Tibial nerve (tissue), 4 donors: ENCODE measurements around the gene AHNAK2. TPM values are rescaled to one million over a fixed set of nuclear protein-coding genes. Genes with fewer than 3 reads are reported as not detected.
A peak's percentile ranks its signal among the peaks of the same experiment; 100 is the strongest.
"Not testable (repeated sequence)": the region's sequence is repeated elsewhere in the genome, so short reads cannot be mapped to it uniquely, and the experiment has no call there.

Experiments used
- DNase-seq, 2 donors: peaks; one replicate each; pipeline ENCODE4 v3.0.0-alpha.2; 2019; ENCODE audit warnings: low spot score in 2 of 2
- H3K27ac ChIP-seq, 4 donors: fragments of 200-600 bp; sonication (generic) in 3 of 4; one replicate each; pipeline ENCODE4 v1.5.1; 2017 to 2019; ENCODE audit warnings: mild to moderate bottlenecking in 1 of 4
- H3K27me3 ChIP-seq, 2 donors: fragments of 200-600 bp; sonication (generic) in 1 of 2; one replicate each; pipeline versions ENCODE4 v1.5.1 to v1.6.0; 2017 to 2019
- H3K36me3 ChIP-seq, 3 donors: fragments of 200-600 bp; sonication (generic); one replicate each; pipeline ENCODE4 v1.5.1; 2018 to 2019
- H3K4me1 ChIP-seq, 4 donors: fragments of 200-600 bp; sonication (generic) in 3 of 4; one replicate each; pipeline ENCODE4 v1.5.1; 2017 to 2019
- H3K4me3 ChIP-seq, 4 donors: fragments of 200-600 bp; sonication (generic) in 3 of 4; one replicate each; pipeline ENCODE4 v1.5.1; 2017 to 2019; ENCODE audit warnings: mild to moderate bottlenecking in 1 of 4, moderate library complexity in 1 of 4
- H3K9me3 ChIP-seq, 4 donors: fragments of 200-600 bp; sonication (generic) in 3 of 4; one replicate each; pipeline ENCODE4 v1.5.1; 2017 to 2019
- CTCF ChIP-seq, 5 experiments: fragments of 200-600 bp in 3 of 5; fragments of 450-650 bp in 2 of 5; sonication (generic) in 3 of 5; IDR thresholded peaks; one replicate each; pipeline ENCODE4 v1.5.1; 2016 to 2019; ENCODE audit warnings: antibody characterized with exemption in 5 of 5, mild to moderate bottlenecking in 3 of 5, moderate library complexity in 2 of 5
- EP300 ChIP-seq, 2 donors: sonication (generic); formaldehyde crosslinking; IDR thresholded peaks; one replicate each; pipeline ENCODE4 v1.6.1; 2017; ENCODE audit warnings: antibody characterized with exemption in 2 of 2, mild to moderate bottlenecking in 1 of 2
- POLR2A ChIP-seq, 2 donors: fragments of 450-650 bp; IDR thresholded peaks; one replicate each; pipeline ENCODE4 v1.6.1; 2017; ENCODE audit warnings: antibody characterized with exemption in 2 of 2, mild to moderate bottlenecking in 2 of 2, moderate library complexity in 2 of 2
- WGBS, 2 donors: methylation state at CpG; one replicate each; pipeline ENCODE4 v1.1.5; 2018; 5-methylcytosine and 5-hydroxymethylcytosine counted together
- total RNA-seq, 4 donors: library from RNA; depleted of rRNA; stranded (reverse); fragments of >200 nt; gene quantifications; one replicate each; pipeline ENCODE4 v1.1.0, GENCODE V29; 2016

AHNAK2 gene
- total RNA-seq = 100 to 1,000 TPM in 3 of 4 donors, 10 to 100 TPM in 1; 31.2 to 152 (median 118) TPM

- 10 to 12% methylated on average over 35 to 37 of the region's 111 CpGs for WGBS, 2 donors
- Histone ChIP-seq H3K36me3 (no peaks in the 10 kb centered on the region), H3K27me3 (peaks cover 0 to 20% of the 10 kb centered on the region in 2 donors), H3K4me1 (peaks cover 0 to 55% (median 30%) of the 10 kb centered on the region in 4 donors), H3K9me3 (no peaks in the 10 kb centered on the region), H3K27ac (peak within 1 kb of the TSS in 2 of 4 donors; percentile 41 to 48), H3K4me3 (peak within 1 kb of the TSS; percentile 22 to 68 (median 36))
- no peak for DNase-seq
- TF ChIP-seq POLR2A (IDR thresholded peaks at IDR 0.05) (peak in 1 of 2 donors; percentile 27), CTCF (IDR thresholded peaks at IDR 0.05) (no peak)
Observed at GRCh38 chr14:104977681-104978653, at the start of gene AHNAK2. TSS of gene AHNAK2 (minus strand) at chr14:104978374. CDS start at chr14:104978237, 137 bp downstream.

- WGBS, 2 donors = 69 to 70% methylated on average over 4 of the region's 4 CpGs
- DNase-seq, H3K36me3 ChIP-seq, H3K4me3 ChIP-seq, H3K9me3 ChIP-seq, H3K27me3 ChIP-seq, H3K4me1 ChIP-seq, H3K27ac ChIP-seq: not testable (repeated sequence)
Observed at GRCh38 chr14:105027718-105028117, 49.5 kb upstream of the AHNAK2 start.

- H3K9me3 ChIP-seq = no peaks in the 10 kb centered on the region
- 49% methylated on average over 1 of the region's 1 CpG for WGBS, 2 donors
- no peaks in the 10 kb centered on the region for H3K36me3 ChIP-seq
- peaks cover 0 to 8% (median under 1%) of the 10 kb centered on the region in 4 donors for H3K4me1 ChIP-seq
- no peak overlapping the region for H3K4me3 ChIP-seq
- H3K27me3 ChIP-seq = no peaks in the 10 kb centered on the region
- H3K27ac ChIP-seq = no peak overlapping the region
- no peak for DNase-seq
- TF ChIP-seq CTCF (IDR thresholded peaks at IDR 0.05) (no peak), EP300 (IDR thresholded peaks at IDR 0.05) (no peak), POLR2A (IDR thresholded peaks at IDR 0.05) (no peak)
Observed at GRCh38 chr14:105026802-105027563, 48.8 kb upstream of the AHNAK2 start.

GRCh38 chr14:105026033-105026785, 48.0 kb upstream of the AHNAK2 start:
- TF ChIP-seq CTCF (IDR thresholded peaks at IDR 0.05) (no peak), POLR2A (IDR thresholded peaks at IDR 0.05) (no peak), EP300 (IDR thresholded peaks at IDR 0.05) (no peak)
- H3K9me3 ChIP-seq = no peaks in the 10 kb centered on the region
- WGBS, 2 donors = 89 to 91% methylated on average over 16 of the region's 16 CpGs
- no peaks in the 10 kb centered on the region for H3K36me3 ChIP-seq
- no peak overlapping the region for H3K4me3 ChIP-seq
- H3K4me1 ChIP-seq = peaks cover 0 to 13% (median 2%) of the 10 kb centered on the region in 4 donors
- DNase-seq = no peak
- no peak overlapping the region for H3K27ac ChIP-seq
- H3K27me3 ChIP-seq = no peaks in the 10 kb centered on the region

- Histone ChIP-seq H3K4me1 (peaks cover 0 to 15% (median 3%) of the 10 kb centered on the region in 4 donors), H3K36me3 (no peaks in the 10 kb centered on the region), H3K4me3 (no peak overlapping the region), H3K27me3 (no peaks in the 10 kb centered on the region), H3K9me3 (no peaks in the 10 kb centered on the region), H3K27ac (no peak overlapping the region)
- no peak for DNase-seq
- TF ChIP-seq EP300 (IDR thresholded peaks at IDR 0.05) (no peak), CTCF (IDR thresholded peaks at IDR 0.05) (no peak), POLR2A (IDR thresholded peaks at IDR 0.05) (no peak)
- WGBS, 2 donors = 95 to 96% methylated on average over 6 of the region's 6 CpGs
Observed at GRCh38 chr14:105025429-105025828, 47.3 kb upstream of the AHNAK2 start.
